Right forelimb (tissue), 1 donor: ENCODE measurements around the gene PDE4B.
"Not testable (repeated sequence)": the region's sequence is repeated elsewhere in the genome, so short reads cannot be mapped to it uniquely, and the experiment has no call there.

ENCODE experiments used
- DNase-seq: peaks from one replicate; pipeline ENCODE4 v3.0.0-alpha.2; 2018

Gene PDE4B

DNA sequence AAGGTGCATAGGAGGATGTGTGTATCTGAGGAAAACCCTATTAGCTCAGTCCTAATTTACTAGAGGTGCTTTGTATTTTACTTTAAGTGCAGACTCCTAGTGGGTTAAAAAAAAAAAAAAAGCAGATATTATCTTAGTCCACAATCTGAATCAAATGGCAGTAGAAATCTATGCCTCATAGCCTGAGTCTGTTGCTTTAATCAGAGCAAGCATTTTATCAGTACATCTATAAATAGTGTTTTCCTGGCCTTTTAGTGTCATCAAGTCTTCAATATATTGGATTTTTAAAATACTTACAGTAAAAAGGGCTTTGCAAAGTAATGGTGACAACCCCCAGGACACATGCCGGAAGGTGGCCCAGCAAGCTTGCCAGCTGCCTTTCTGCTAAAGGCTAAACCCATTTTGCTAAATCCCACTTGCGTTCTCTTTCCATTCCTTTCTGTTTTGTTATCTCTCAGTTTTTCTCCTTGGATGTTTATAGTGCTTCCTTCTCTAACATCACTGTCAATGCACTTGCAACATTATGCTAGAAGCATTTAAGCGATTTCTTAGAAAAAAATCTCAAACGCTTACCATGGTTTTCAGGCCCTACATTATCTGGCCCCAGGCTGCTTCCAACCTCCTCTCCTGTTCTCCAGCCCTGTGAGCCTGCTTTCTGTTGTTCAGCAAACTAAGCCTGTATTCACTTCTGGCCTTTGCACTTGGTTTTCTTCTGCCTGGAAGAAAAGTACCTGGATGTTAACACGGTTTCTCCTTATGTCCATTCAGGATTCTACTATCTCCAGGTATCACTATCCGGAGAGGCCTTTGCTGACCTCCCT is 206.3 kb downstream of the PDE4B start:
- no peak for DNase-seq

DNA sequence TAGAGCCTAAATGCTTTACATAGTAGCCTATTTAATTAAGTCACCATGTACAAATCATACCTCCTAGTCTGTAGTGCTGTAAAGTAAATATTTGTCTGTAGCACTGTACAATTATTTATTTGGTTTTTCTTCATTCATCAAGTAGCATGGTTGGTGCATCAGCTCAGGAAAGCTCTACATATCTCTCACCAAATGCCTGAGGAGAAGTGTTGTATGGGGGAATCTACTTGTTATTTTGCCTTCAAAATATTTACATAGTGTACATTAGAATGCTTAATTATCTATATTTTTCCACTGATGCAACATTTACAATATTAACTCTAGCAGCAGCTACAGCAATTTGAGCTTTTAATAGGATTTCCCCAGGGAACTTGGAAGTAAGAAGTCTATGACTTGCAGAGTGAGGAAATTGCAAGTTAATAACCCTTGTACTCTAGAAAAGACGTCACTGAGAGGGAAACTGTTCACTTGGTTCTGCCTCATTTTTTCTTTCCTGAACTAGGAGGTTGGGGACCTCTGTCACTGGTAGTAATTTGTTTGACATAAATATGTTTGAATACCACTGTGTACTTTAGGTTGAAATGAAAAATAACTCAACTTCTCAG is 207.4 kb downstream of the PDE4B start:
- no peak for DNase-seq

DNA sequence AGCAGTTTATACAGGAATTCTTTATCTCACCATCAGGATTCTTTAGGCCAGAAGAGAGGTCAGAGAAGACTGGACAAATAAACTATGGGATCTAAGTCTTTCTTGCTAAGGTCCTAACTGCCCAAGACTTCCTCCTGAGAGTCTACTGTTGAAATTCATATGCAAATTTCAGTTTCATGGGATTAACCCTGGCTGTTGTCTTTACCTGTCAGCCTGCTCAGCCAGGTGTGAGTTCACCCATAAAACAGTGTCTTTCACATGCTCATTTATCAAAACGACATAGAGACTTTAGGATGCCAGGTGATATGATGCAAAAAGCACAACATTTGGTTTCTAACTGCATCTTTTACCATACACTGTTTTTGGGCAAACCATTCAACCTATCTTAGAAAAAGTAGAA is 211.0 kb downstream of the PDE4B start:
- DNase-seq, result no peak

DNA sequence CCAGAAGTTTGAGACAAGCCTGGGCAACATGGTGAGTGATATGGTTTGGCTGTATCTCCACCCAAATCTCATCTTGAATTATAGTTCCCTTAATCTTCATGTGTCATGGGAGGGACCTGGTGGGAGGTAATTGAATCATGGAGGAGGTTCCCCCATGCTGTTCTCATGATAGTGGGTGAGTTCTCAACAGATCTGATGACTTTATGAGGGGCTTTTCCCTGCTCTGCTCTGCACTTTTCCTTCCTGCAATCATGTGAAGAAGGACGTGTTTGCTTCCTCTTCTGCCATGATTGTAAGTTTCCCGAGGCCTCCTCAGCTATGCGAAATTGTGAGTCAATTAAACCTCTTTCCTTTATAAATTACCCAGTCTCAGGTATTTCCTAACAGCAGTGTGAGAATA is 213.8 kb downstream of the PDE4B start:
- DNase-seq, result not testable (repeated sequence)

DNA sequence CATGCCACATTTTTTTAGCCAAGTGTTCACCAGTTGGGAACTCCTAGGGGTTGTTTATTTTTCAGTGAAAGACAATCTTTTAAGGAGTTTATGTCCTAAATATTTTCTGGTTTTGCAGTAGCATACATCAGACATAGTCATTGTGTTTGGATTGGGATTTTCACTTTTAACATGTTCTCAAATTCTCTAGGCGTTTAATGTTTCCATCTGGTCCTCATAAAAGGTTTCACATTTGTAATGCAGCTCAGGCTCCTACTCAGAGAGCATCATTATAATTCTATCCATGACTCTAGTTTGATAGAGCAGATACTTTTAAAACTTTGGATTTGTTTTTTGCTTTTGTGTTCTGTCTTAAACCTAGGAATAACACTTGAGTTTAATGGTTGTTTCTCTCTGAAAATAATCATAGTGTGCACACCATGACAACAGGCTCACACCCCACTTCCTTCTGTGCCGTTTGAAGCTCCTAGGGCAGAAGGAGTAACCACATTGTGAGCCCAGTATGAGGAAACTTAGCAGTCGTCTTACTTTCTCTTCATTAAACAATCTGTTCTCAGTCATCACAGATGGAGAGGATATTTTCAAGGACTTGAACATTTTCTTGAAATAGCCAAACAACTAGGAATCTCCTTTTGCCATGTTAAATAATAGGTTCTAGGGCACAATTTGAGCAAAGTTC is 219.6 kb downstream of the PDE4B start:
- DNase-seq, result no peak

DNA sequence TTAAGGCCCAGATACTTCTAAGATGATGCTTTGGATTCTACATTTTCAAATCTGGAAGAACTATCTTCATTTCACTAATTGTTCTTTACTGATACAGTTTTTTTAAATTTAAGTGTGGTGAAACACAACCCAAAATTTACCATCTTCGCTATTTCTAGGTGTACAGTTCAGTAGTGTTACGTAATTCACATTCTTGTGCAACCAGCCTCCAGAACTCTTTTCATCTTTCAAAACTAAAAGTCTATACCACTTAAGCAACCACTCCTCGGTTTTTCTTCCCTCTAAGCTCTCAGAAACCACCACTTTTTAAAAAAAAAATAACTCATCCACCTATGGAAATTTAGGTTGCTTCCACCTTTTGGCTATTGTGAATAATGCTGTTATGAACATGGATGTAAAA is 220.7 kb downstream of the PDE4B start:
- DNase-seq, result no peak

DNA sequence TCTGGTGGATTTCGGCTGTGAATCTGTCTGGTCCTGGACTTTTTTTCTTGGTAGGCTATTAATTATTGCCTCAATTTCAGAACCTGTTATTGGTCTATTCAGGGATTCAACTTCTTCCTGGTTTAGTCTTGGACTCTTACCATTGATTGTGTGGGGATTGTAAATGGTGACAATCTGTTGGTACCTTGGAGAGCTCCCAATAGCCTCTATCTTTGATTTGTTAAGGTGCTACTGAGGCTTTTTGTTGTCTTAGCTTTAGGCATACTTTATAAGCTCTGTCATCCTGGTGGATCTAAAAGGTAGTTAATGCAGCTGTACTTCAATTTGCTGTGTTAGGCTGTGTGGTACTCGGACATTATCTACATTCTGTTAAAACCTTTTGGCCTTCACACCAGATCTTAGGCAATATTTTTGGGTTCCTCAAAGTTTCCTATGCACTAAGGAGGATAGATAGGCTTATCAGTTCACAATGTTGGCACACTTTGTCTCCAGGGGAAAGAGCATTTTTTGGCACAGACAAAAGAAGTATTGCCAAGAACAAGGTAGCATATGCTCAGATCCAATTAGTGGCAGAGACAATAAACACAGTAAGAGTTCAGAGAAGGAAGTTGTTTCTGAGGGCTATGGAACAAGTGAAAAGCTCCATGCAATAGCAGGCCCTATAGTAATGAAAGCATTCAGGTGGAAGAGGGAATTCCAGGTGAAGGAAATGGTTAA is 230.4 kb downstream of the PDE4B start:
- no peak for DNase-seq

DNA sequence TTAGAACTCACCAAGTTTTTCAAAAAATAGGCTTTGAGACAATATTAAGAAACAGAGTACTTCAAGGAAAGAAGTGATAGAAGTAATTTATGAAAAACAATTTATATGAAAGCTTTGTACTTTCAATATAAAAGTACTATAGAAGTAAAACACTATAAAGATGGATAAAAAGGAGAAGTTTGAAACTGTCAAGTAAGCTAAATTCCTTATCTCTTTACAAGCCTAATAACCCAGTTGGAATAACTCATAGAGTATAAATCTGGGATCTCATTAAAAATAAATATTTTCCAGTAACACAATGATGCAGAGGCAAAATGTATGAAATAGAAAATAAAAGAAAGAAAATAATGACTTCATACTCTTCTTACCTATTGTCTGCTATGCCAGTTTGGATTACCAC is 232.5 kb downstream of the PDE4B start:
- no peak for DNase-seq

DNA sequence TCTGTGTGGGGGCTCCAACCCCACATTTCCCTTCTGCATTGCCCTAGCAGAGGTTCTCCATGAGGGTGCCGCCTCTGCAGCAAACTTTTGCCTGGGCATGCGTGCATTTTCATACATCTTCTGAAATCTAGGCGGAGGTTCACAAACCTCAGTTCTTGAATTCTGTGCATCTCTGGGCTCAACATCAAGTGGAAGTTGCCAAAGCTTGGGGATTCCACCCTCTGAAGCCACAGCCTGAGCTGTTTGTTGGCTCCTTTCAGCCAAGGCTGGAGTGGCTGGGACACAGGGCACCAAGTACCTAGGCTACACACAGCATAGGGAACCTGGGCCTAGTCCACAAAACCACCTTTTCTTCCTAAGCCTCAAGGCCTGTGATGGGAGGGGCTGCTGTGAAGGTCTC is 235.3 kb downstream of the PDE4B start:
- no peak for DNase-seq

DNA sequence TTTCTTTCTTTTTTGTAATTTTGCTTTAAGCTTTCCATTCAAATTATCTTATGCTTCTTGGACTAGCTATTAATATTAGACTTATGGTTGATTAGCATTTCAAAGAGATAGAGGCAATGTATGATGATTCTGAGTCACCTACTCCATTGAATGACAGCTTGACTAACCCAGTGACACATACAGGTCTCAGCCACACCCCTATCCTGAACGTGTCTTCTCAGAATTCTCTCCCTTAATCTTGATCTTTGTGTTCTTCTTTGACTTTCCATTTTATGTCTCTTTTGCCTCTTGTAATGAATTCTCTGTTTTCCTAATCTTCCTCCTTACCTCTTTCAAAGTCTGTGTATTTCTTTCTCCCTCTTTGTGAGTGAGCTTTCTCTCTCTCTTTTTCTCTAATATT is 241.1 kb downstream of the PDE4B start:
- no peak for DNase-seq

DNA sequence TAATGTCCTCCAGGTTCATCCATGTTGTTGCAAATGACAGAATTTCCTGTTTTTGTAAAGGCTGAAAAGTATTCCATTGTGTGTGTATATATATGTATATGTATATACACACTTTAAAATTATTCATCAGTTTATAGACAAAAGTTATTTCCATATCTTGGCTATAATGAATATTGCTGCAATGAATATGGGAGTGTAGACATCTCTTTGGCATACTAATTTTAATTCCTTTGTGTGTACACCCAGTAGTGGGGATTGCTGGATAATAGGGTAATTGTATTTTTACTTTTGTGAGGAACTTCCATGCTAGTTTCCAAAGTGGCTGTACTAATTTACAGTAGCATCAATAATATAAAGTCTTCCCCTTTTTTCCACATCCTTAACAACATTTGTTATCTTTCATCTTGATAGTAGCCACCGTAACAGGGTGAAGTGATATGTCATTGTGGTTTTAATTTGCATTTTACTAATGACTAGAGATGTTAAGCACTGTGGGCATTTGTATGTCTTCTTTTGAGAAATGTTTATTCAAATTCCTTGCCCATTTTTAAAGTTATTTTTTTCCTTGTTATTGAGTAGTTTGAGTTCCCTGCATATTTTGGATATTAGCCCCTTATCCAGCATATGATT is 243.0 kb downstream of the PDE4B start:
- no peak for DNase-seq

DNA sequence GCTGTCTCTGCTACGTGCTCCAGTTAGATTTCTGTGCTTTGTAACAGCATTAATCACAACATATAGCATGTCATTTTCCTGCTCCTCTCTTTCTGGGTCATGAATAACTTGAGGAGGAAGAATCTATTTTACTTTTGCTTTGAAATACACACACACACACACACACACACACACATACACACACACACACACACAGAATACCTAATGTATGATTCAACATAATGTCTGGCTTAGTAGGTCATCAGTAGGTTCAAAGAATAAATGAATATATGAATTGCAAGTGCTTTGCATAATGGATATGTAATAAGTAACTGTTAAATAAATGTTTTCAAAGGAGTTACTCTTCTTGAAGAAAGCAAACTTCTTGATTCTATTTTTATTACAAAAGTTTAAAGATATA is 249.0 kb downstream of the PDE4B start:
- no peak for DNase-seq

DNA sequence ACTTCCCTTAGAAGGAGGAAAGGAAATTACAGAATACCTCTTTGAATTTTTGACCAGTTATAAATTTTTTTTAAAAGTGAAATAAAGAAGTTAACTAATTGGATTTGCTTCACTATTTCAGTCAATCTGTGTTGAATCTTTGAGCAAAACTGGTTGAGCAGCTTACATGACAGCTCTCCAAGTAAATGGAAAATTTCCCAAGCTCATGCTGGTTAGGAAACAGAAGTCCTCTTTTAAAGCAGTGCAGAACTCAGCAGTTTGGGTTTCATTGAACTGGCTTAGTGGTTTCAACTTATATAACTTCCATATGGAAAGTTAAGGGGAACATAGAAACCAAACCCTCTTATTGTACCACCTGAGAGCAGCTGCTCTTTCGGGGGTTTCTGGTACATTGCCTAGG is 250.5 kb downstream of the PDE4B start:
- DNase-seq, result no peak

DNA sequence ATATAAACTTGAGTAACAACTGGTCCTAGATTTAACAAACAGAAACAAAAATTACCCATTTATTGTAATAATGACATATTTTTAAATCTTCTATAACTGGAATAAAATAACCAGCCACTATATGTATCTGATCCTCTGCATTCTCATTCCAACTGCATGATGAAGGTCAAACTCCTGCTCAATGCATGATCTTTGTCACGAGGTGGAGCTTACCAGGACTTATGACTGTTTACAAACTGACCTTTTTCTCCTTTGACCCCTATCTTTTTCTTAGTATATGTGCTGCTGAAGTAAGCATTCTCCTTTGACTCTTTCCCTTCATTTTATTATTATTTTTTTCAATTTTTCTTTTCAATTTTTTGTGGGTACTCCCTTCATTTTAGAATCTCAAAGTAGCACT is 252.2 kb downstream of the PDE4B start:
- DNase-seq, result no peak

DNA sequence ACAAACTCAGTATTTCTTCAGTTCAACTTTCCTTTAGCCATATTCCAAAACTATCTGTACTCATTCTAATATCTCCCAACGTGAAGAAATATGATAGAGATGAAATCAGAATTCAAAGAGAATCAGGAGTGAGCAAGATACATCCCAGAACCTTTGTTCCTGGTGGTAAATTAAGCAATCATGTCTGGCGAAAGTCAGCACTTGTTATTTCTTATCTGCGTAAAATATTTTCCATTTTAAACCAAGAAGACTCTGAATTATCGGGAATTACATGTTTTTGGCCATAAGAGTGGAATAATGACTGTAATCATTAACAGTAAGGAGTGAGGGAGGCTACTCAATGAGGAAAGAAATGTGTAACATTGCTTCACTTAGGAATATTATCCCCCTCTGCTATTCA is 253.7 kb downstream of the PDE4B start:
- no peak for DNase-seq

DNA sequence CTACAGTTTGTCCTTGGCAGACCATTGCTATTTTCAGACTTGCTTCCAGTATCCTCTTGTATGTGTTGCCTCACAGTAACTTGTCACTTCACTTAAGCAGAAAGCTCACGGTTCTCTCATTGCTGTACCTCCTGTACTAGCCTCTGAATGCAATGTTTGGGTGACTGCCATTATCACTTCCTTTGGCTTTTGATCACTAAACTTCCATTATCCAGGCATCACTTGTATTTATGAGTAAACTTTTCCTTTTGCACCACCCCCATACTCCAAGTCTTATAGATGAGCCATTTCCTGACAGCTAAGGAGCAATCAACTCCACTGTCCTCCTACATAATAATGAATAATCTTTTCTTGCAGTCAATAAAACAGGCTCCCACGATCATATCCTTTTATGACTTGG is 255.3 kb downstream of the PDE4B start:
- DNase-seq, result no peak

DNA sequence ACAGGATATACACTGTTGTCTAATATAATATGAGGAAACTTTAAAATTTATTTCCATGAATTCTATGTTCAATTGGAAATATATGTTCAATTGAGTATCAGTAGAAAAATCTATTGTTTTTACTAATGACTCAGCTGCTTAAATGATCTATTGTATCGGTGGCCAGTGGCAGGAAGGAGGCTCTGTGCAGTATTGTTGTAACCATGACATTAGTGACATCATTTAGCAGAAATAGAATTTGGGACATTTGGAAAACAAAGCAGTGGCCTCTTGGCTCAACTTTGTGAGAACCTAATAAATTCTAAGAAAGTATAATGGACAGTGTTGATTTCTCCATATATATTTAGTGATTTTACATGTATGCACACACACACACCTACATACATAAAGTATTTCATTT is 257.4 kb downstream of the PDE4B start:
- no peak for DNase-seq

DNA sequence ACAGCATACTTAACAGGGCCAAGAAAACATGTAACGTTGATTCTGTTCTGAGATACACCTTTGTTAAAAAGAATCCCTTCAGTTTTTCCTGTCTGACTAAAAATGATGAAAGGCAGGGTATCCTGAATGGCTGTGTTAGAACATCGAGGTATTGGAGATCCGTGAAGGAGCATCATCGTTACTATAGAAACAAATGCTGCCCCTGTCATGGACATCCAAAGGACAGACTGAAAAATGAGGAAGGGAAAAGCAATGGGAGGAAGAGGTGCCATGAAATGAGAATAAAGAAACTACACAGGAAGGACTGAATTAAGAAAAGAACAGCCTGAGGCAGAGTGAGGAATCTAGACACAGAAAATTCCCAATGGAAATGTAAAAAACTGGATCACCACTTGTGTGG is 257.9 kb downstream of the PDE4B start:
- no peak for DNase-seq

DNA sequence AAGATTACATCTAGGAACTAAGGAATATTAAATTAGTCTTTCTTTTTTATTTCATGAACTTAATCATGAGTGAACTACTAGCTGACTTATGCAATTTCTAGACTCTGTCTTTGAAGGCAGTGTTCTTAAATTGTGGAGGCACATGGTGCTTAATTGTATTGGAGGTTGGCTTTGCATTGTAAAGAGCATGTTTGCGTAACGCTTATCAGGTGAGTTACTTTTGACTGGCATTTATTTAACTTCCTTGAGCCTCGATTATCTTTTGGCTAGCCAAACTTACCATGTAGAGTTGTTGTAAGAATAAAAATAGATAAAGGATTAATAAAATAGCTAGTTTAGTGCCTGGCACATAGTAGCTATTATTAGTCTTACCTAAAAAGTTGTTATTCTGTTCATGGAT is 262.4 kb downstream of the PDE4B start:
- DNase-seq, result no peak

DNA sequence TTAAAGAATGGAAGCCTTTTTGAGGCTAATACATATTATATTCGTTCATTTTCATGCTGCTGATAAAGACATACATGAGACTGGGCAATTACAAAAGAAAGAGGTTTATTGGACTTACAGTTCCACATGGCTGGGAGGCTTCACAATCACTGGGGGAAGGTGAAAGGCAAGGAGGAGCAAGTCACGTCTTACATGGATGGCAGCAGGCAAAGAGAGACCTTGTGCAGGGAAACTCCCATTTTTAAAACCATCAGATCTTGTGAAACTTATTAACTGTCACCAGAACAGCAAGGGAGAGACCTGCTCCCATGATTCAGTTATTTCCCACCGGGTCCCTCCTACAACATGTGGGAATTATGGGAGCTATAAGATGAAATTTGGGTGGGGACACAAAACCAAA is 264.8 kb downstream of the PDE4B start:
- not testable (repeated sequence) for DNase-seq

DNA sequence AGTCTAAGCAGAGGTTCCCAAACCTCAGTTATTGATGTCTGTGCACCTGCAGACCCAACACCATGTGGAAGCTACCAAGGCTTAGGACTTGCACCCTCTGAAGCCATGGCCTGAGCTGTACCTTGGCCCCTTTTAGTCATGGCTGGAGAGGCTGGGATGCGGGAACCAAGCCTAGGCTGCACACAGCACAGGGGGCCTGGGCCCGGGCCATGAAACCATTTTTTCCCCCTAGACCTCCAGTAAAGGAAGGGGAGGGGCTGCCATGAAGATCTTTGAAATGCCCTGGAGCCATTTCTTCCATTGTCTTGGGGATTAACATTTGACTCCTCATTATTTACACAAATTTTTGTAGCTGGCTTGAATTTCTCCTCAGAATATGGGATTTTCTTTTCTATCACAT is 265.9 kb downstream of the PDE4B start:
- no peak for DNase-seq

DNA sequence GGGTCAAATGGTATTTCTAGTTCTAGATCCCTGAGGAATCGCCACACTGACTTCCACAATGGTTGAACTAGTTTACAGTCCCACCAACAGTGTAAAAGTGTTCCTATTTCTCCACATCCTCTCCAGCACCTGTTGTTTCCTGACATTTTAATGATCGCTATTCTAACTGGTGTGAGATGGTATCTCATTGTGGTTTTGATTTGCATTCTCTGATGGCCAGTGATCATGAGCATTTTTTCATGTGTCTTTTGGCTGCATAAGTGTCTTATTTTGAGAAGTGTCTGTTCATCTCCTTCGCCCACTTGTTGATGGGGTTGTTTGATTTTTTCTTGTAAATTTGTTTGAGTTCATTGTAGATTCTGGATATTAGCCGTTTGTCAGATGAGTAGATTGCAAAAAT is 274.5 kb downstream of the PDE4B start:
- not testable (repeated sequence) for DNase-seq
